Neuronal stem cell (in vitro differentiated cells): ENCODE results near the gene TMEM9B.
A peak's percentile ranks its signal among the peaks of the same experiment; 100 is the strongest.

ENCODE experiments used
- DNase-seq: peaks from one replicate; pipeline ENCODE4 v3.0.0-alpha.2; 2013; ENCODE audit warnings: low spot score
- H2AFZ ChIP-seq: one replicate; pipeline ENCODE4 v1.6.1; 2013; ENCODE audit warnings: mild to moderate bottlenecking, low read length, inconsistent platforms
- H2AK5ac ChIP-seq: 2 replicates; pipeline ENCODE4 v1.6.1; 2013; ENCODE audit warnings: low read depth, mild to moderate bottlenecking, inconsistent platforms, low read length, moderate library complexity, mixed read lengths
- H2BK120ac ChIP-seq: 2 replicates; pipeline ENCODE4 v1.6.1; 2013; ENCODE audit warnings: low read depth, mild to moderate bottlenecking, inconsistent platforms, low read length, moderate library complexity, mixed read lengths
- H2BK12ac ChIP-seq: one replicate; pipeline ENCODE4 v1.6.1; 2013; ENCODE audit warnings: low read length, inconsistent platforms
- H2BK15ac ChIP-seq: 2 replicates; pipeline ENCODE4 v1.6.1; 2013; ENCODE audit warnings: mild to moderate bottlenecking, low read length, inconsistent platforms, mixed read lengths
- H2BK5ac ChIP-seq: one replicate; pipeline ENCODE4 v1.6.1; 2013; ENCODE audit warnings: inconsistent platforms, mild to moderate bottlenecking, low read length, moderate library complexity
- H3K14ac ChIP-seq: one replicate; pipeline ENCODE4 v1.6.1; 2013; ENCODE audit warnings: low read length, inconsistent platforms
- H3K18ac ChIP-seq: 2 replicates; pipeline ENCODE4 v1.6.1; 2013; ENCODE audit warnings: low read length, inconsistent platforms
- H3K23ac ChIP-seq: 2 replicates; pipeline ENCODE4 v1.6.1; 2013; ENCODE audit warnings: low read depth, mild to moderate bottlenecking, mixed read lengths, low read length, inconsistent platforms; ENCODE audit not compliant: poor library complexity
- H3K27ac ChIP-seq: replicated peaks from 3 replicates; pipeline ENCODE4 v1.5.1; 2013; ENCODE audit warnings: low read length, inconsistent platforms
- H3K27me3 ChIP-seq, 3 experiments: 2 replicates each; pipeline ENCODE4 v1.6.1; 2013; ENCODE audit warnings: low read length in 3 of 3, mild to moderate bottlenecking in 2 of 3, inconsistent platforms in 1 of 3, low read depth in 1 of 3, mixed read lengths in 1 of 3, moderate library complexity in 1 of 3; ENCODE audit not compliant: control insufficient read depth in 3 of 3, insufficient read depth in 3 of 3
- H3K36me3 ChIP-seq, 2 donors: replicated peaks in 1 of 2; 2 replicates each; pipeline ENCODE4 v1.6.1; 2013; ENCODE audit warnings: low read length in 2 of 2; ENCODE audit not compliant: control insufficient read depth in 2 of 2, insufficient read depth in 2 of 2
- H3K4ac ChIP-seq: 2 replicates; pipeline ENCODE4 v1.6.1; 2013; ENCODE audit warnings: inconsistent platforms, mild to moderate bottlenecking, low read length, moderate library complexity
- H3K4me1 ChIP-seq, 2 donors: 1 replicate in 1 of 2; 2 replicates in 1 of 2; pipeline ENCODE4 v1.6.1; 2013; ENCODE audit warnings: low read length in 2 of 2, low read depth in 1 of 2; ENCODE audit not compliant: control insufficient read depth in 2 of 2, insufficient read depth in 1 of 2
- H3K4me2 ChIP-seq: one replicate; pipeline ENCODE4 v1.6.1; 2013; ENCODE audit warnings: mild to moderate bottlenecking, low read length, inconsistent platforms; ENCODE audit not compliant: insufficient read depth, poor library complexity, severe bottlenecking
- H3K4me3 ChIP-seq, 2 donors: 2 replicates each; pipeline ENCODE4 v1.5.1; 2013; ENCODE audit warnings: low read length in 2 of 2, mild to moderate bottlenecking in 2 of 2, inconsistent platforms in 1 of 2, moderate library complexity in 1 of 2
- H3K79me1 ChIP-seq: one replicate; pipeline ENCODE4 v1.6.1; 2013; ENCODE audit warnings: low read depth, mild to moderate bottlenecking, inconsistent platforms, low read length, moderate library complexity
- H3K9ac ChIP-seq: one replicate; pipeline ENCODE4 v1.6.1; 2013; ENCODE audit warnings: mild to moderate bottlenecking, low read depth, low read length, inconsistent platforms; ENCODE audit not compliant: poor library complexity
- H3K9me3 ChIP-seq, 2 donors: replicated peaks in 1 of 2; 2 replicates each; pipeline versions ENCODE3 to v1.6.1; 2013; ENCODE audit warnings: low read length in 2 of 2, mild to moderate bottlenecking in 2 of 2, inconsistent platforms in 1 of 2, low read depth in 1 of 2, mixed read lengths in 1 of 2, moderate library complexity in 1 of 2; ENCODE audit not compliant: control insufficient read depth in 2 of 2, insufficient read depth in 1 of 2
- H4K8ac ChIP-seq: one replicate; pipeline ENCODE4 v1.6.1; 2013; ENCODE audit warnings: low read depth, mild to moderate bottlenecking, inconsistent platforms, low read length, moderate library complexity
- H4K91ac ChIP-seq: one replicate; pipeline ENCODE4 v1.6.1; 2013; ENCODE audit warnings: low read length, low read depth, mild to moderate bottlenecking, inconsistent platforms; ENCODE audit not compliant: poor library complexity
- WGBS, 2 donors: extraction: QIAGEN DNeasy Blood & Tissue Kit; methylation state at CpG; one replicate each; pipeline ENCODE4 v1.1.7; 2013; ENCODE audit warnings: missing lambda C conversion rate in 2 of 2, mixed read lengths in 1 of 2; ENCODE audit not compliant: insufficient read length in 2 of 2, insufficient replicate concordance in 1 of 2; ENCODE audit errors: extremely low coverage in 2 of 2; 5-methylcytosine and 5-hydroxymethylcytosine counted together

The TMEM9B gene

GRCh38 chr11:8928981-8929615 lies 35.1 kb downstream of the TMEM9B start:
- H2BK120ac ChIP-seq, result no peak overlapping the region
- H2BK15ac ChIP-seq, result no peak overlapping the region
- no peak overlapping the region for H2AK5ac ChIP-seq
- no peak overlapping the region for H3K9ac ChIP-seq
- no peak overlapping the region for H3K18ac ChIP-seq
- no peak overlapping the region for H4K91ac ChIP-seq
- no peak overlapping the region for H2BK5ac ChIP-seq
- H3K27me3 ChIP-seq, result no peaks in the 10 kb centered on the region
- H3K36me3 ChIP-seq, result peaks cover 2 to 6% of the 10 kb centered on the region in 2 donors
- H3K4me3 ChIP-seq, result no peak overlapping the region
- no peak overlapping the region for H4K8ac ChIP-seq
- H3K23ac ChIP-seq, result no peak overlapping the region
- H3K9me3 ChIP-seq, result no peaks in the 10 kb centered on the region
- no peak overlapping the region for H3K14ac ChIP-seq
- no peak overlapping the region for H3K4me2 ChIP-seq
- no CpG with 5 or more reads among the region's 9 CpGs for WGBS, 2 donors
- no peak overlapping the region for H2AFZ ChIP-seq
- H3K79me1 ChIP-seq, result no peaks in the 10 kb centered on the region
- H3K4ac ChIP-seq, result no peak overlapping the region
- no peak overlapping the region for H3K27ac ChIP-seq
- no peak overlapping the region for H2BK12ac ChIP-seq
- no peak for DNase-seq
- peaks cover 0 to 4% of the 10 kb centered on the region in 2 donors for H3K4me1 ChIP-seq

GRCh38 chr11:8928205-8928604 lies 36.0 kb downstream of the TMEM9B start:
- Histone ChIP-seq H2BK120ac (no peak overlapping the region), H3K14ac (no peak overlapping the region), H2AFZ (no peak overlapping the region), H2BK12ac (no peak overlapping the region), H3K23ac (peak overlapping the region; percentile 5), H2AK5ac (no peak overlapping the region), H2BK15ac (peak overlapping the region; percentile 34), H3K27me3 (no peaks in the 10 kb centered on the region), H3K79me1 (no peaks in the 10 kb centered on the region), H3K27ac (no peak overlapping the region), H4K91ac (no peak overlapping the region), H3K9ac (no peak overlapping the region), H3K4me3 (no peak overlapping the region), H4K8ac (no peak overlapping the region), H3K9me3 (no peaks in the 10 kb centered on the region), H3K36me3 (peaks cover 2 to 8% of the 10 kb centered on the region in 2 donors), H3K4me2 (no peak overlapping the region), H2BK5ac (no peak overlapping the region), H3K18ac (no peak overlapping the region), H3K4ac (no peak overlapping the region), H3K4me1 (peaks cover 0 to 4% of the 10 kb centered on the region in 2 donors)
- no CpG with 5 or more reads among the region's 4 CpGs for WGBS, 2 donors
- no peak for DNase-seq

GRCh38 chr11:8927233-8927632 lies 37.0 kb downstream of the TMEM9B start:
- H3K9me3 ChIP-seq, result no peaks in the 10 kb centered on the region
- no peak overlapping the region for H3K14ac ChIP-seq
- H3K9ac ChIP-seq, result no peak overlapping the region
- no peaks in the 10 kb centered on the region for H3K79me1 ChIP-seq
- no peak overlapping the region for H3K4ac ChIP-seq
- H3K36me3 ChIP-seq, result peaks cover 6 to 18% of the 10 kb centered on the region in 2 donors
- no peaks in the 10 kb centered on the region for H3K27me3 ChIP-seq
- no peak overlapping the region for H4K91ac ChIP-seq
- H3K18ac ChIP-seq, result peak overlapping the region; percentile 85
- H2AFZ ChIP-seq, result no peak overlapping the region
- no CpG with 5 or more reads among the region's 5 CpGs for WGBS, 2 donors
- no peak overlapping the region for H3K27ac ChIP-seq
- H2BK5ac ChIP-seq, result peak overlapping the region; percentile 26
- H3K4me2 ChIP-seq, result no peak overlapping the region
- H3K4me1 ChIP-seq, result peaks cover 0 to 2% of the 10 kb centered on the region in 2 donors
- H3K23ac ChIP-seq, result no peak overlapping the region
- no peak overlapping the region for H2BK15ac ChIP-seq
- H3K4me3 ChIP-seq, result no peak overlapping the region
- no peak overlapping the region for H2BK120ac ChIP-seq
- H4K8ac ChIP-seq, result no peak overlapping the region
- H2BK12ac ChIP-seq, result no peak overlapping the region
- H2AK5ac ChIP-seq, result no peak overlapping the region
- no peak for DNase-seq

- H2BK15ac ChIP-seq, result no peak overlapping the region
Measured at GRCh38 chr11:8926236-8926635, 38.0 kb downstream of the TMEM9B start.

More at GRCh38 chr11:8926236-8926635, 38.0 kb downstream of the TMEM9B start:
- Histone ChIP-seq H2AFZ (no peak overlapping the region), H3K9me3 (no peaks in the 10 kb centered on the region), H3K4me2 (no peak overlapping the region), H3K4me1 (peaks cover 0 to 2% of the 10 kb centered on the region in 2 donors), H4K91ac (no peak overlapping the region), H3K27ac (no peak overlapping the region), H2BK120ac (no peak overlapping the region), H2BK5ac (no peak overlapping the region), H3K36me3 (peaks cover 8 to 28% of the 10 kb centered on the region in 2 donors), H4K8ac (no peak overlapping the region), H2BK12ac (no peak overlapping the region), H3K79me1 (no peaks in the 10 kb centered on the region), H2AK5ac (no peak overlapping the region), H3K4me3 (peak overlapping the region in 1 of 2 donors; percentile 38), H3K27me3 (no peaks in the 10 kb centered on the region), H3K23ac (no peak overlapping the region), H3K4ac (no peak overlapping the region), H3K18ac (no peak overlapping the region), H3K9ac (no peak overlapping the region), H3K14ac (no peak overlapping the region)
- no CpG with 5 or more reads among the region's 5 CpGs for WGBS, 2 donors
- DNase-seq, result no peak
